Gastrocnemius medialis (tissue), 4 donors: ENCODE measurements around the gene ANKRD36.
"Not testable (repeated sequence)": the region's sequence is repeated elsewhere in the genome, so short reads cannot be mapped to it uniquely, and the experiment has no call there.

Experiments
- POLR2A ChIP-seq, 2 donors: fragments of 450-650 bp; IDR thresholded peaks; one replicate each; pipeline ENCODE4 v1.6.1; 2017; ENCODE audit warnings: antibody characterized with exemption in 2 of 2, mild to moderate bottlenecking in 2 of 2, moderate library complexity in 2 of 2
- TF ChIP-seq, protein P1 (sequence below), 5 experiments: fragments of 450-650 bp in 3 of 5; fragments of 200-600 bp in 2 of 5; sonication (generic) in 2 of 5; IDR thresholded peaks in 4 of 5; conservative IDR thresholded peaks in 1 of 5; 1 replicate in 4 of 5; 2 replicates in 1 of 5; pipeline ENCODE4 v1.5.1; 2016 to 2019; ENCODE audit warnings: antibody characterized with exemption in 5 of 5, mild to moderate bottlenecking in 3 of 5, moderate library complexity in 3 of 5

GRCh38 chr2:97093983-97094771 lies 18.8 kb upstream of the ANKRD36 start:
- not testable (repeated sequence) for TF ChIP-seq POLR2A (IDR thresholded peaks at IDR 0.05)
- TF ChIP-seq, protein P1, sequence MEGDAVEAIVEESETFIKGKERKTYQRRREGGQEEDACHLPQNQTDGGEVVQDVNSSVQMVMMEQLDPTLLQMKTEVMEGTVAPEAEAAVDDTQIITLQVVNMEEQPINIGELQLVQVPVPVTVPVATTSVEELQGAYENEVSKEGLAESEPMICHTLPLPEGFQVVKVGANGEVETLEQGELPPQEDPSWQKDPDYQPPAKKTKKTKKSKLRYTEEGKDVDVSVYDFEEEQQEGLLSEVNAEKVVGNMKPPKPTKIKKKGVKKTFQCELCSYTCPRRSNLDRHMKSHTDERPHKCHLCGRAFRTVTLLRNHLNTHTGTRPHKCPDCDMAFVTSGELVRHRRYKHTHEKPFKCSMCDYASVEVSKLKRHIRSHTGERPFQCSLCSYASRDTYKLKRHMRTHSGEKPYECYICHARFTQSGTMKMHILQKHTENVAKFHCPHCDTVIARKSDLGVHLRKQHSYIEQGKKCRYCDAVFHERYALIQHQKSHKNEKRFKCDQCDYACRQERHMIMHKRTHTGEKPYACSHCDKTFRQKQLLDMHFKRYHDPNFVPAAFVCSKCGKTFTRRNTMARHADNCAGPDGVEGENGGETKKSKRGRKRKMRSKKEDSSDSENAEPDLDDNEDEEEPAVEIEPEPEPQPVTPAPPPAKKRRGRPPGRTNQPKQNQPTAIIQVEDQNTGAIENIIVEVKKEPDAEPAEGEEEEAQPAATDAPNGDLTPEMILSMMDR (IDR thresholded peaks at IDR 0.05 in 4 of 5, conservative IDR thresholded peaks at IDR 0.05 in 1 of 5) = not testable (repeated sequence)
